OCI-LY7 (cell line): ENCODE data around the gene IGFN1.

ENCODE experiments used
- EZH2phosphoT487 ChIP-seq: fragments of 200-600 bp; sonication (generic); IDR thresholded peaks from 2 replicates; pipeline ENCODE4 v1.6.1; 2018; ENCODE audit warnings: low read depth, borderline replicate concordance, mild to moderate bottlenecking, mixed run types, antibody characterized with exemption, low read length, moderate library complexity, mixed read lengths
- TF ChIP-seq, protein P1 (sequence below): fragments of 200-600 bp; sonication (generic); conservative IDR thresholded peaks from 2 replicates; pipeline ENCODE4 v1.5.1; 2014; ENCODE audit warnings: mild to moderate bottlenecking, antibody characterized with exemption, low read length, moderate library complexity, mixed read lengths

DNA sequence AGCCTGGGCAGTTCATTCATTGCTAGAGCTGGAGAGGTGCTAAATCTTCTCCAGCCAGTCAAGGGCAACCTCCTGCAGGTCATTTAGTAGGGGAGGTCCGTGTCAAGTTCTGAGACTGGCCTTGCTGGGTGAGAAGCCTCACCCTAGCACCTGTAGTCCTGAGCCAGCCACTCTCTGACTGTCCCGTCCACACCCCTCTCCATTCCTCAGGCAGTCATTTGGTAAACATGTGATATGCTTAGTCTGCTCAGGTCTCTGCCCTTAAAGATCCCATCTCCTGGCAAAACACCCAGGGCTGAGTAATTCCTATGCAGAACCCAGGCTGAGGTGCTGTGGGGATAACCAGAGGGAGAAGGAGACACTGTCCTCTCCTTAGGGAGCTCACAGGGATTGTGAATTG is 13.7 kb upstream of the IGFN1 start:
- TF ChIP-seq, protein P1, sequence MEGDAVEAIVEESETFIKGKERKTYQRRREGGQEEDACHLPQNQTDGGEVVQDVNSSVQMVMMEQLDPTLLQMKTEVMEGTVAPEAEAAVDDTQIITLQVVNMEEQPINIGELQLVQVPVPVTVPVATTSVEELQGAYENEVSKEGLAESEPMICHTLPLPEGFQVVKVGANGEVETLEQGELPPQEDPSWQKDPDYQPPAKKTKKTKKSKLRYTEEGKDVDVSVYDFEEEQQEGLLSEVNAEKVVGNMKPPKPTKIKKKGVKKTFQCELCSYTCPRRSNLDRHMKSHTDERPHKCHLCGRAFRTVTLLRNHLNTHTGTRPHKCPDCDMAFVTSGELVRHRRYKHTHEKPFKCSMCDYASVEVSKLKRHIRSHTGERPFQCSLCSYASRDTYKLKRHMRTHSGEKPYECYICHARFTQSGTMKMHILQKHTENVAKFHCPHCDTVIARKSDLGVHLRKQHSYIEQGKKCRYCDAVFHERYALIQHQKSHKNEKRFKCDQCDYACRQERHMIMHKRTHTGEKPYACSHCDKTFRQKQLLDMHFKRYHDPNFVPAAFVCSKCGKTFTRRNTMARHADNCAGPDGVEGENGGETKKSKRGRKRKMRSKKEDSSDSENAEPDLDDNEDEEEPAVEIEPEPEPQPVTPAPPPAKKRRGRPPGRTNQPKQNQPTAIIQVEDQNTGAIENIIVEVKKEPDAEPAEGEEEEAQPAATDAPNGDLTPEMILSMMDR: no peak
- TF ChIP-seq EZH2phosphoT487: no peak
